T-cell (primary cell): ENCODE measurements around the gene RIPOR3. TPM values are rescaled to one million over a fixed set of nuclear protein-coding genes. Genes with fewer than 3 reads are reported as not detected.
"Not testable (repeated sequence)": the region's sequence is repeated elsewhere in the genome, so short reads cannot be mapped to it uniquely, and the experiment has no call there.

ENCODE experiments used
- ATAC-seq, 4 experiments: fragments of 200-7000 bp in 3 of 4; fragments of 150-1000 bp in 1 of 4; cut with Tn5 transposase; replicated peaks in 1 of 4; 1 replicate in 3 of 4; 2 replicates in 1 of 4; pipeline ENCODE4 v1.10.0; 2021; ENCODE audit warnings: moderate library complexity in 3 of 4, mild to moderate bottlenecking in 2 of 4, moderate number of reproducible peaks in 1 of 4
- CTCF ChIA-PET, 2 donors: fragments of 300-600 bp; sonication (Branson Sonifier 250); formaldehyde crosslinking; loops; one replicate each; lab custom pipeline; 2022; ENCODE audit warnings: antibody characterized with exemption in 2 of 2; lab: Charles Lee
- POLR2A ChIA-PET, 2 donors: fragments of 300-600 bp; sonication (Branson Sonifier 250); formaldehyde crosslinking; loops; one replicate each; lab custom pipeline; 2022; ENCODE audit warnings: antibody characterized with exemption in 2 of 2; lab: Charles Lee
- DNase-seq, 35 experiments: peaks; one replicate each; pipeline versions ENCODE4 v3.0.0 to v3.0.0-alpha.2; 2013 to 2023
- H3K27ac ChIP-seq: one replicate; pipeline ENCODE4 v1.5.1; 2013; ENCODE audit warnings: low read length
- H3K27me3 ChIP-seq, 2 experiments: replicated peaks in 1 of 2; 1 replicate in 1 of 2; 2 replicates in 1 of 2; pipeline versions ENCODE4 v1.6.1 to v1.7.0; 2013; ENCODE audit warnings: low read length in 1 of 2, mixed read lengths in 1 of 2; ENCODE audit not compliant: control insufficient read depth in 2 of 2, insufficient read depth in 2 of 2; ENCODE audit errors: extremely low read depth in 1 of 2
- H3K36me3 ChIP-seq, 2 donors: 1 replicate in 1 of 2; 2 replicates in 1 of 2; pipeline versions ENCODE4 v1.6.1 to v1.7.0; 2013; ENCODE audit warnings: low read length in 1 of 2; ENCODE audit not compliant: control insufficient read depth in 2 of 2, insufficient read depth in 1 of 2; ENCODE audit errors: extremely low read depth in 1 of 2
- H3K4me1 ChIP-seq, 2 experiments: 1 replicate in 1 of 2; 2 replicates in 1 of 2; pipeline versions ENCODE4 v1.6.1 to v1.7.0; 2013; ENCODE audit warnings: low read length in 2 of 2, mixed read lengths in 1 of 2; ENCODE audit not compliant: insufficient read depth in 2 of 2, control insufficient read depth in 1 of 2; ENCODE audit errors: extremely low read depth in 1 of 2
- H3K4me3 ChIP-seq, 2 donors: 1 replicate in 1 of 2; 2 replicates in 1 of 2; pipeline versions ENCODE4 v1.5.1 to v1.7.0; 2013; ENCODE audit warnings: mild to moderate bottlenecking in 2 of 2, low read length in 1 of 2, moderate library complexity in 1 of 2; ENCODE audit not compliant: control insufficient read depth in 1 of 2; ENCODE audit errors: extremely low read depth in 1 of 2
- H3K9me3 ChIP-seq: 2 replicates; pipeline ENCODE4 v1.7.0; 2013
- H3K27ac Mint-ChIP-seq, 2 donors: one replicate each; pipeline ENCODE4 v1.8.0; 2020 to 2021; ENCODE audit warnings: mild to moderate bottlenecking in 2 of 2, mixed read lengths in 2 of 2
- H3K27me3 Mint-ChIP-seq, 2 donors: one replicate each; pipeline ENCODE4 v1.8.0; 2021 to 2022; ENCODE audit warnings: mixed read lengths in 2 of 2
- H3K36me3 Mint-ChIP-seq: one replicate; pipeline ENCODE4 v1.8.0; 2021; ENCODE audit warnings: mixed read lengths
- H3K4me1 Mint-ChIP-seq, 3 donors: one replicate each; pipeline ENCODE4 v1.8.0; 2020 to 2022; ENCODE audit warnings: mixed read lengths in 3 of 3, mild to moderate bottlenecking in 1 of 3
- H3K4me3 Mint-ChIP-seq, 3 donors: one replicate each; pipeline ENCODE4 v1.8.0; 2020 to 2022; ENCODE audit warnings: mild to moderate bottlenecking in 3 of 3, mixed read lengths in 3 of 3, moderate library complexity in 3 of 3
- H3K9me3 Mint-ChIP-seq, 3 donors: one replicate each; pipeline ENCODE4 v1.8.0; 2020 to 2022; ENCODE audit warnings: mixed read lengths in 3 of 3
- WGBS: methylation state at CpG from one replicate; pipeline ENCODE4 v1.1.5; 2013; ENCODE audit warnings: missing lambda C conversion rate; ENCODE audit not compliant: insufficient coverage; 5-methylcytosine and 5-hydroxymethylcytosine counted together
- total RNA-seq, 35 experiments: library from RNA in 6 of 35; stranded (reverse) in 6 of 35; fragments of 120-200 nt in 1 of 35; gene quantifications; one replicate each; pipeline versions ENCODE4 v1.2.1 to v1.2.4 and lab custom pipeline; 2013 to 2026

The RIPOR3 gene
- total RNA-seq, 5 donors from 2014 or later (not counting 1 experiment from before 2014, with no cell fraction given), result 0.25 to 0.88 (median 0.42) TPM

- no peak overlapping the region for H3K4me3 Mint-ChIP-seq
- peaks cover 5 to 10% of the 10 kb centered on the region in 2 donors for H3K27me3 Mint-ChIP-seq
- POLR2A ChIA-PET, result no interaction called here
- DNase-seq (no peak), ATAC-seq (no peak)
- no peaks in the 10 kb centered on the region for H3K36me3 ChIP-seq
- peaks cover 0 to 24% of the 10 kb centered on the region in 2 experiments for H3K27me3 ChIP-seq
- H3K9me3 ChIP-seq, result no peaks in the 10 kb centered on the region
- H3K4me1 ChIP-seq, result no peaks in the 10 kb centered on the region
- H3K27ac Mint-ChIP-seq, result no peak overlapping the region
- WGBS, result 90% methylated on average over 2 of the region's 7 CpGs
- CTCF ChIA-PET, result no interaction called here
- no peak overlapping the region for H3K27ac ChIP-seq
- no peaks in the 10 kb centered on the region for H3K36me3 Mint-ChIP-seq
- no peaks in the 10 kb centered on the region for H3K9me3 Mint-ChIP-seq
- no peak overlapping the region for H3K4me3 ChIP-seq
- H3K4me1 Mint-ChIP-seq, result no peaks in the 10 kb centered on the region
These were observed 18.2 kb downstream of the RIPOR3 start for GRCh38 chr20:50673146-50673465.

GRCh38 chr20:50672400-50673145 lies 18.8 kb downstream of the RIPOR3 start:
- ATAC-seq (no peak), DNase-seq (no peak)
- POLR2A ChIA-PET, result no interaction called here
- Mint-ChIP-seq H3K9me3 (no peaks in the 10 kb centered on the region), H3K27me3 (peaks cover 2 to 10% of the 10 kb centered on the region in 2 donors), H3K4me3 (no peak overlapping the region), H3K27ac (no peak overlapping the region), H3K4me1 (no peaks in the 10 kb centered on the region), H3K36me3 (no peaks in the 10 kb centered on the region)
- H3K9me3 ChIP-seq, result no peaks in the 10 kb centered on the region
- no peak overlapping the region for H3K4me3 ChIP-seq
- no peak overlapping the region for H3K27ac ChIP-seq
- WGBS, result 79% methylated on average over 7 of the region's 8 CpGs
- peaks cover 0 to 24% of the 10 kb centered on the region in 2 experiments for H3K27me3 ChIP-seq
- H3K36me3 ChIP-seq, result no peaks in the 10 kb centered on the region
- H3K4me1 ChIP-seq, result no peaks in the 10 kb centered on the region
- CTCF ChIA-PET, result no interaction called here

DNA sequence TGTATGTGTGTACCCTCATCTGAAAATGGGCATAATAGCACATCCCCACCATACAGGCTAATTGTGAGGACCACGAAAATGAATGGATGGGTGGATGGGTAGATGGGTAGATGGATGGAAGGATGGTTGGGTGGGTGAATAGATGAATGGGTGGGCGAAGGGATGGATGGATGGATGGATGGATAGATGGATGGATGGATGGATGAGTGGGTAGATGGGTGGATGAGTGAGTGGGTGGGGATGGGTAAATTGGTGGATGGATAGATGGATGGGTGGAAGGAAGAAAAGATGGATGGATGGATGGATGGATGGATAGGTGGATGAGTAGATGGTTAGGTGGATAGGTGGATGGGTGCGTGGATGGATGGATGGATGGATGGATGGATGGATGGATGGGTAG lies 19.7 kb downstream of the RIPOR3 start:
- Histone ChIP-seq H3K27ac (no peak overlapping the region), H3K36me3 (no peaks in the 10 kb centered on the region), H3K4me1 (no peaks in the 10 kb centered on the region), H3K4me3 (no peak overlapping the region), H3K27me3 (peaks cover 0 to 24% of the 10 kb centered on the region in 2 experiments), H3K9me3 (no peaks in the 10 kb centered on the region)
- no peaks in the 10 kb centered on the region for H3K4me1 Mint-ChIP-seq
- no peaks in the 10 kb centered on the region for H3K9me3 Mint-ChIP-seq
- no peak overlapping the region for H3K27ac Mint-ChIP-seq
- peaks cover 2 to 10% of the 10 kb centered on the region in 2 donors for H3K27me3 Mint-ChIP-seq
- H3K4me3 Mint-ChIP-seq, result no peak overlapping the region
- no peak for DNase-seq
- no peaks in the 10 kb centered on the region for H3K36me3 Mint-ChIP-seq
- ATAC-seq, result no peak
- 69% methylated on average over 3 of the region's 3 CpGs for WGBS
- ChIA-PET POLR2A (no interaction called here), CTCF (no interaction called here)

DNA sequence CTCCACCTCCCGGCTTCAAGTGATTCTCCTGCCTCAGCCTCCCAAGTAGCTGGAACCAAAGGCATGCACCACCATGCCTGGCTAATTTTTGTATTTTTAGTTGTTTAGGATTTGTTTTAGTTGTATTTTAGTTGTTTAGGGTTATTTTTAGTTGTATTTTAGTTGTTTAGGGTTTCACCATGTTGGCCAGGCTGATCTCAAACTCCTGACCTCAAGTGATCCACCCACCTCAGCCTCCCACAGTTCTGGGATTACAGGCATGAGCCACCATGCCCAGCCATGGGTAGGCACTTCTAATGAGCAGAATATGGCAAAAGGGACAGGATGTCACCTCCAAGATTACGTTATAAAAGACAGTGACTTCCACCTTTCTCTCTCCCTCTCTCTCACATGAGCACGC lies 20.3 kb downstream of the RIPOR3 start:
- H3K36me3 Mint-ChIP-seq, H3K9me3 ChIP-seq, ATAC-seq, H3K4me3 ChIP-seq, H3K36me3 ChIP-seq, H3K9me3 Mint-ChIP-seq, H3K4me3 Mint-ChIP-seq, DNase-seq, CTCF ChIA-PET, H3K4me1 ChIP-seq, H3K27ac Mint-ChIP-seq, POLR2A ChIA-PET, H3K4me1 Mint-ChIP-seq, H3K27ac ChIP-seq: not testable (repeated sequence)
- H3K27me3 ChIP-seq, result peaks cover 0 to 24% of the 10 kb centered on the region in 2 experiments
- H3K27me3 Mint-ChIP-seq, result peaks cover 2 to 10% of the 10 kb centered on the region in 2 donors
- WGBS, result 67% methylated on average over 3 of the region's 3 CpGs

- H3K4me1 ChIP-seq, result no peaks in the 10 kb centered on the region
- WGBS, result 96% methylated on average over 5 of the region's 12 CpGs
- Mint-ChIP-seq H3K4me3 (no peak overlapping the region), H3K27ac (no peak overlapping the region), H3K27me3 (peaks cover 2 to 10% of the 10 kb centered on the region in 2 donors), H3K36me3 (no peaks in the 10 kb centered on the region), H3K4me1 (no peaks in the 10 kb centered on the region), H3K9me3 (no peaks in the 10 kb centered on the region)
- ChIA-PET POLR2A (no interaction called here), CTCF (no interaction called here)
- H3K27me3 ChIP-seq, result peaks cover 0 to 24% of the 10 kb centered on the region in 2 experiments
- H3K27ac ChIP-seq, result no peak overlapping the region
- no peaks in the 10 kb centered on the region for H3K9me3 ChIP-seq
- ATAC-seq (no peak), DNase-seq (no peak)
- no peaks in the 10 kb centered on the region for H3K36me3 ChIP-seq
- H3K4me3 ChIP-seq, result no peak overlapping the region
These were observed 21.0 kb downstream of the RIPOR3 start for GRCh38 chr20:50670126-50670862.

- H3K4me1 Mint-ChIP-seq, result no peaks in the 10 kb centered on the region
- H3K4me3 Mint-ChIP-seq, result no peak overlapping the region
- DNase-seq (no peak), ATAC-seq (no peak)
- peaks cover 0 to 26% of the 10 kb centered on the region in 2 experiments for H3K27me3 ChIP-seq
- peaks cover 2 to 10% of the 10 kb centered on the region in 2 donors for H3K27me3 Mint-ChIP-seq
- H3K27ac ChIP-seq, result no peak overlapping the region
- H3K4me3 ChIP-seq, result no peak overlapping the region
- no peaks in the 10 kb centered on the region for H3K9me3 ChIP-seq
- ChIA-PET CTCF (no interaction called here), POLR2A (no interaction called here)
- H3K27ac Mint-ChIP-seq, result no peak overlapping the region
- H3K36me3 Mint-ChIP-seq, result no peaks in the 10 kb centered on the region
- H3K36me3 ChIP-seq, result no peaks in the 10 kb centered on the region
- no peaks in the 10 kb centered on the region for H3K9me3 Mint-ChIP-seq
- H3K4me1 ChIP-seq, result no peaks in the 10 kb centered on the region
- WGBS, result 97% methylated on average over 3 of the region's 4 CpGs
These were observed 22.5 kb downstream of the RIPOR3 start for GRCh38 chr20:50668798-50669197.
